Activated CD8-positive, alpha-beta T cell treated with anti-CD3 and anti-CD28 coated beads for 36 hours (primary cell): Measurements from ENCODE around the gene MAEA. TPM values are rescaled to one million over a fixed set of nuclear protein-coding genes. Genes with fewer than 3 reads are reported as not detected.
A peak's percentile ranks its signal among the peaks of the same experiment; 100 is the strongest.

Experiments used
- ATAC-seq: fragments of 200-7000 bp; cut with Tn5 transposase; one replicate; pipeline ENCODE4 v1.10.0; 2021; ENCODE audit warnings: mild to moderate bottlenecking, moderate library complexity
- CTCF ChIA-PET: fragments of 350-600 bp; sonication (Branson Sonifier 250); formaldehyde crosslinking; loops from one replicate; lab custom pipeline; 2021; ENCODE audit warnings: antibody characterized with exemption; lab: Charles Lee
- POLR2A ChIA-PET: fragments of 350-600 bp; sonication (Branson Sonifier 250); formaldehyde crosslinking; loops from one replicate; lab custom pipeline; 2021; ENCODE audit warnings: antibody characterized with exemption; lab: Charles Lee
- DNase-seq: peaks from one replicate; pipeline ENCODE4 v3.0.0-alpha.2; 2020
- H3K27ac Mint-ChIP-seq: one replicate; pipeline ENCODE4 v1.8.0; 2021; ENCODE audit warnings: mild to moderate bottlenecking, mixed read lengths
- H3K27me3 Mint-ChIP-seq: one replicate; pipeline ENCODE4 v1.8.0; 2021; ENCODE audit warnings: mixed read lengths
- H3K36me3 Mint-ChIP-seq: one replicate; pipeline ENCODE4 v1.8.0; 2021; ENCODE audit warnings: low read depth, mixed read lengths
- H3K4me1 Mint-ChIP-seq: one replicate; pipeline ENCODE4 v1.8.0; 2021; ENCODE audit warnings: low read depth, mixed read lengths
- H3K4me3 Mint-ChIP-seq: one replicate; pipeline ENCODE4 v1.8.0; 2021; ENCODE audit warnings: mild to moderate bottlenecking, moderate library complexity, mixed read lengths
- H3K9me3 Mint-ChIP-seq: one replicate; pipeline ENCODE4 v1.8.0; 2021; ENCODE audit warnings: mixed read lengths
- CTCF ChIP-seq: fragments of 200-600 bp; IDR thresholded peaks from one replicate; pipeline ENCODE4 v1.8.0; 2022; ENCODE audit warnings: antibody characterized with exemption, mild to moderate bottlenecking
- intact Hi-C: fragments of 100-400 bp; cut with micrococcal nuclease; formaldehyde crosslinking; loops from one replicate; pipeline ENCODE4 v1.10.0; 2022
- total RNA-seq, 2 experiments: library from RNA; stranded (reverse); gene quantifications; one replicate each; pipeline ENCODE4 v1.2.3, GENCODE V29; 2021

Gene MAEA
- total RNA-seq, 2 experiments from 2014 or later: 32.3 to 37.0 TPM

DNA sequence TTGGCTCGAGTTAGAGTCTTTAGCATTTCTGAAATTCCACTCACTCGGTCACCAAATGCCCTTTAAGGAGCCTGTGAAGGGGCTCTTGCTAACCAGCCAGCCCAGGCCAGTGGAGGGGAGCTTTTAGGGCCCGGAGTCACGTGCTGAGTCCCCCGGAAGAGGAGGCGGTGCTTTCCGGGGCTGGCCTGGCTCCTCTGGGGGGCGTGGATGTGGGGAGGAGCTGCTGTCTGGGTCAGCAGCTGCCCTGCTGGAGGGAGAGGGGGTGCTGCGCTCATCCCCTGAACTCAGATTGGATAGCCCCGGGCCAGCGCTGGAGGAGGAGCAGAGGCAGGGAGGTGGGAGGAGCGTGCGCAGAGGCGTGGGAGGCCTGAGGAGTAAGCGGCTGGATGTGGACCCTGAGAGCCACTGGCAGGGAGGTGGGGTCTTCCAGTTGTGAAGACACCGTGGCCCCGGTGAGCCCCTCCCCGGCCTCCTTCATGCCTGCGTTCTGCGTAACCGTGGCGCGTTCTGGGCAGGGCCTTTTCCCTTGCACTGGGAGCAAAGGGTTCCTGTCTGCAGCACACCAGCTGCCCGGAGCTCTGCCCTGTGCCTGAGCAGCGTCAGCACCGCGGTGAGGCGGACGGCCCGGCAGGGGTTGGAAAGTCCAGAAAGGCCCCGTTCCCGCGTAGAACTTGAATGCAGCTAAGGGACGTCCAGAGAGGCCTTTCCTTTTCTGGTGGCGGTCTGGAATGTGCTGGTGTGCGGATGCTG, 19.7 kb downstream of the MAEA start:
- ChIA-PET POLR2A (interaction anchor here (1.2 to 1.8 kb wide), 3 partner anchors 8 to 21 kb away, joined by 3 to 6 read pairs (median 4); no protein-coding TSS in a partner anchor), CTCF (interaction anchor here (0.8 to 2.5 kb wide), 7 partner anchors 9 to 142 kb away, joined by 3 to 9 read pairs (median 3); partner anchors contain the start of gene UVSSA)
- DNase-seq: peak; percentile 81
- intact Hi-C loops: no loop called here
- Mint-ChIP-seq H3K36me3 (peaks cover 38% of the 10 kb centered on the region), H3K4me1 (peaks cover 65% of the 10 kb centered on the region), H3K4me3 (peak overlapping the region; percentile 66), H3K27ac (peak overlapping the region; percentile 81), H3K9me3 (no peaks in the 10 kb centered on the region), H3K27me3 (no peaks in the 10 kb centered on the region)
- no peak for TF ChIP-seq CTCF
- ATAC-seq: peak; percentile 95

- intact Hi-C loops: no loop called here
Measured at GRCh38 chr4:1310031-1310795, 20.5 kb downstream of the MAEA start.

DNA sequence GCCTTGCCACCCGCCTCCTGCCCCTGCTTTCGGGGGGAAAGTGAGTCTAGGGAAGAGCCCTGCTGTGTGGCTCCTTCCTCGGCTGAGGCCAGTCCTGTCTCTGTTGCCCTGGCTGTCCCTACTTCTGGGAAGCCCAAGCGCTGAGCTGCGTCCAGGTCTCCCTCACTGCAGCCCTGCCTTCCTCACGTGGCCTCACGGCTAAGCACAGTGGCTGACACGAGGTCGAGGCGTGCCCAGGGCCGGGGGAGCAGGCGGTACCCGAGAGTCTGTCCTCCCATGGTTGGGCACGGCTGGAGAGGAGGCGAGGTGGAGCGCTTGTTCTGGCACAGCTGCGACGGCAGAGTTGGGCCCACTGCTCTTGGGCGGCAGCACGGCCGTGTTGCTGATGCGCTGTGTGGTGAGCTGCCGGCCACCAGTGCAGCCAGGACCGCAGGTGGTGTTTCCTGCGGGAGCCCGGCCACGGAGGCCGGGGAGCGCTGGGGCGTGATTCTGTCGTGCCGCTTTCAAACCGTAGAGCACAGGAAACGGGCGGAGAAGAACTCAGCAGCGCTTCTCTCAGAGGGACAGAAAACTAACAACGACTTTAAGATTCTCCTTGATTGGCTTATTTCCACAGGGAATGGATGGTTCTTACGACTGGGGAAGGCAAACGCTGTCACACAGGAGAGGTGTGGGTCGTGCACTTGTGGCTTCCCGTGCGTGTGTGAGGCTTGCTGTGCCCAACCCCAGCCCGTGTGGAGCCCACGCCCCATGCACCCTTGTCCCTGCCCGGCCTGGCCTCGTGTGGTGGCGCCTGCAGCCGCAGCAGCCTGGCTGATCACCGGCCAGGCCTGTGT, 21.3 kb downstream of the MAEA start:
- no peak for DNase-seq
- ATAC-seq: no peak
- POLR2A ChIA-PET: interaction anchor here (1.1 kb wide), 1 partner anchor 12 kb away, joined by 4 read pairs; no protein-coding TSS in a partner anchor
- H3K27me3 Mint-ChIP-seq: no peaks in the 10 kb centered on the region
- H3K36me3 Mint-ChIP-seq: peaks cover 32% of the 10 kb centered on the region
- no peak for TF ChIP-seq CTCF
- intact Hi-C loops: no loop called here
- H3K9me3 Mint-ChIP-seq: no peaks in the 10 kb centered on the region
- peaks cover 60% of the 10 kb centered on the region for H3K4me1 Mint-ChIP-seq
- no peak overlapping the region for H3K4me3 Mint-ChIP-seq
- peak overlapping the region; percentile 71 for H3K27ac Mint-ChIP-seq
- CTCF ChIA-PET: interaction anchor here (1.5 to 2.5 kb wide), 2 partner anchors 43 to 144 kb away, joined by 5 to 9 read pairs; no protein-coding TSS in a partner anchor

More at GRCh38 chr4:1310031-1310795, 20.5 kb downstream of the MAEA start:
- DNase-seq: no peak
- Mint-ChIP-seq H3K9me3 (no peaks in the 10 kb centered on the region), H3K27ac (no peak overlapping the region), H3K27me3 (no peaks in the 10 kb centered on the region), H3K4me3 (peak overlapping the region; percentile 66), H3K36me3 (peaks cover 36% of the 10 kb centered on the region), H3K4me1 (peaks cover 64% of the 10 kb centered on the region)
- no peak for TF ChIP-seq CTCF
- POLR2A ChIA-PET: interaction anchor here (1.1 to 1.8 kb wide), 3 partner anchors 9 to 20 kb away, joined by 4 to 6 read pairs (median 4); no protein-coding TSS in a partner anchor
- ATAC-seq: no peak
- CTCF ChIA-PET: interaction anchor here (0.8 to 2.5 kb wide), 6 partner anchors 10 to 143 kb away, joined by 3 to 9 read pairs (median 4); no protein-coding TSS in a partner anchor

GRCh38 chr4:1312821-1313640, 23.3 kb downstream of the MAEA start:
- ChIA-PET POLR2A (no interaction called here), CTCF (interaction anchor here (1.1 to 1.3 kb wide), 2 partner anchors 33 to 546 kb away, joined by 4 to 6 read pairs; no protein-coding TSS in a partner anchor)
- Mint-ChIP-seq H3K36me3 (peaks cover 42% of the 10 kb centered on the region), H3K9me3 (no peaks in the 10 kb centered on the region), H3K4me1 (peaks cover 45% of the 10 kb centered on the region), H3K27ac (no peak overlapping the region), H3K27me3 (no peaks in the 10 kb centered on the region), H3K4me3 (no peak overlapping the region)
- TF ChIP-seq CTCF: no peak
- intact Hi-C loops: no loop called here
- ATAC-seq (no peak), DNase-seq (no peak)
